Bronchial epithelial cell (primary cell): ENCODE results near the gene PAX9. TPM values are rescaled to one million over a fixed set of nuclear protein-coding genes. Genes with fewer than 3 reads are reported as not detected.
A peak's percentile ranks its signal among the peaks of the same experiment; 100 is the strongest.

Experiments used
- DNase-seq: peaks from one replicate; pipeline ENCODE4 v3.0.0-alpha.2; 2010; ENCODE audit warnings: low read depth
- FAIRE-seq: peaks from 2 replicates; lab custom pipeline; 2011; peaks lifted over from hg19 to GRCh38; lab: Jason Lieb, UNC
- H3K27me3 ChIP-seq: 2 replicates; pipeline ENCODE4 v1.5.1; 2011; ENCODE audit warnings: low read length; ENCODE audit not compliant: control insufficient read depth, insufficient read depth
- H3K36me3 ChIP-seq: 2 replicates; pipeline ENCODE4 v1.5.1; 2011; ENCODE audit warnings: low read length; ENCODE audit not compliant: control insufficient read depth, insufficient read depth
- H3K4me3 ChIP-seq: 2 replicates; pipeline ENCODE4 v1.5.1; 2011; ENCODE audit warnings: mild to moderate bottlenecking, low read depth, low read length, control low read depth
- total RNA-seq: library from RNA; depleted of rRNA; stranded (reverse); fragments of >200 nt; gene quantifications from 2 replicates; pipeline ENCODE4 v1.2.1, GENCODE V29; 2014
- TF ChIP-seq, protein P1 (sequence below): IDR thresholded peaks from 2 replicates; pipeline ENCODE4 v1.5.1; 2011; ENCODE audit warnings: mild to moderate bottlenecking, moderate library complexity, low read length, control low read depth, inconsistent platforms; ENCODE audit not compliant: insufficient read depth, severe bottlenecking

PAX9 gene
- total RNA-seq, 1 donor from 2014 or later, result 9.7 TPM

GRCh38 chr14:36675581-36675980 is 13.9 kb downstream of the PAX9 start:
- H3K27me3 ChIP-seq, result no peaks in the 10 kb centered on the region
- TF ChIP-seq, protein P1, sequence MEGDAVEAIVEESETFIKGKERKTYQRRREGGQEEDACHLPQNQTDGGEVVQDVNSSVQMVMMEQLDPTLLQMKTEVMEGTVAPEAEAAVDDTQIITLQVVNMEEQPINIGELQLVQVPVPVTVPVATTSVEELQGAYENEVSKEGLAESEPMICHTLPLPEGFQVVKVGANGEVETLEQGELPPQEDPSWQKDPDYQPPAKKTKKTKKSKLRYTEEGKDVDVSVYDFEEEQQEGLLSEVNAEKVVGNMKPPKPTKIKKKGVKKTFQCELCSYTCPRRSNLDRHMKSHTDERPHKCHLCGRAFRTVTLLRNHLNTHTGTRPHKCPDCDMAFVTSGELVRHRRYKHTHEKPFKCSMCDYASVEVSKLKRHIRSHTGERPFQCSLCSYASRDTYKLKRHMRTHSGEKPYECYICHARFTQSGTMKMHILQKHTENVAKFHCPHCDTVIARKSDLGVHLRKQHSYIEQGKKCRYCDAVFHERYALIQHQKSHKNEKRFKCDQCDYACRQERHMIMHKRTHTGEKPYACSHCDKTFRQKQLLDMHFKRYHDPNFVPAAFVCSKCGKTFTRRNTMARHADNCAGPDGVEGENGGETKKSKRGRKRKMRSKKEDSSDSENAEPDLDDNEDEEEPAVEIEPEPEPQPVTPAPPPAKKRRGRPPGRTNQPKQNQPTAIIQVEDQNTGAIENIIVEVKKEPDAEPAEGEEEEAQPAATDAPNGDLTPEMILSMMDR, result no peak
- H3K4me3 ChIP-seq, result no peak overlapping the region
- DNase-seq (no peak), FAIRE-seq (no peak)
- peaks cover 7% of the 10 kb centered on the region for H3K36me3 ChIP-seq

GRCh38 chr14:36676236-36676635 is 14.6 kb downstream of the PAX9 start:
- no peak for FAIRE-seq
- TF ChIP-seq, protein P1, result no peak
- DNase-seq, result no peak
- Histone ChIP-seq H3K27me3 (no peaks in the 10 kb centered on the region), H3K36me3 (peaks cover 7% of the 10 kb centered on the region), H3K4me3 (no peak overlapping the region)

DNA sequence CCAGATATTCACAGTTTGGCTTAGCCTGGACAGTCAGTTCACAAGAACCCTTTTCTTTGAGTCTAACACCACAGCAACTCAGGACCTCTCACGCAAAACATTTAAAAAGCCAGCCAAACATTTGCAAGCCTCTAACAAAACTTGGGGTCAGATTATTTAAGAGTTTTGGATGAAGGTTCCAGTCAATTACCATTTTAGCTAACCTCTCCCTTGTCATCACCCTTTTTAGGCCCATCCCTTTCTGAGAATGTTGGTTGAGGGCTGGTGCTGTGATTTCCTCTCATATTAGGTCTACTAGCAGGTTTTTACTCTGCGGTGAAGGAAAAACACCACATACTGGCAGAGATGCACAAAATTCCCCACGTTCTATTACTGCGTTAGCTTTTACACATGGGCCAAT is 20.7 kb downstream of the PAX9 start:
- no peak overlapping the region for H3K4me3 ChIP-seq
- no peaks in the 10 kb centered on the region for H3K27me3 ChIP-seq
- H3K36me3 ChIP-seq, result peaks cover 1% of the 10 kb centered on the region
- TF ChIP-seq, protein P1, result no peak
- no peak for FAIRE-seq
- DNase-seq, result no peak

- DNase-seq, result peak; percentile 46
- no peaks in the 10 kb centered on the region for H3K27me3 ChIP-seq
- H3K36me3 ChIP-seq, result peaks cover 1% of the 10 kb centered on the region
- no peak overlapping the region for H3K4me3 ChIP-seq
- no peak for FAIRE-seq
- TF ChIP-seq, protein P1, result no peak
Measured at GRCh38 chr14:36683083-36683724, 21.5 kb downstream of the PAX9 start.

- no peak for FAIRE-seq
- no peaks in the 10 kb centered on the region for H3K27me3 ChIP-seq
- TF ChIP-seq, protein P1, result no peak
- no peaks in the 10 kb centered on the region for H3K36me3 ChIP-seq
- no peak for DNase-seq
- H3K4me3 ChIP-seq, result no peak overlapping the region
Measured at GRCh38 chr14:36684946-36685345, 23.3 kb downstream of the PAX9 start.
